ENCODE data around the gene GRIP2. TPM values are rescaled to one million over a fixed set of nuclear protein-coding genes. Genes with fewer than 3 reads are reported as not detected.

The GRIP2 gene
- total and polyA plus RNA-seq, 2 experiments from 2014 or later: 0.06 TPM; not detected in 1

GRCh38 chr3:14466179-14466903 lies 73.8 kb downstream of the GRIP2 start:
- DNase-seq (ENCODE audit: low read depth in 1 of 2, low spot score in 1 of 2): no peak
- Histone ChIP-seq H3K27me3 (no peaks in the 10 kb centered on the region), H3K27ac (no peak overlapping the region), H3K9me3 (ENCODE audit: low read depth) (no peaks in the 10 kb centered on the region), H3K4me3 (no peak overlapping the region), H3K4me1 (ENCODE audit: low read depth) (no peaks in the 10 kb centered on the region), H3K36me3 (no peaks in the 10 kb centered on the region)
- TF ChIP-seq, protein P1, sequence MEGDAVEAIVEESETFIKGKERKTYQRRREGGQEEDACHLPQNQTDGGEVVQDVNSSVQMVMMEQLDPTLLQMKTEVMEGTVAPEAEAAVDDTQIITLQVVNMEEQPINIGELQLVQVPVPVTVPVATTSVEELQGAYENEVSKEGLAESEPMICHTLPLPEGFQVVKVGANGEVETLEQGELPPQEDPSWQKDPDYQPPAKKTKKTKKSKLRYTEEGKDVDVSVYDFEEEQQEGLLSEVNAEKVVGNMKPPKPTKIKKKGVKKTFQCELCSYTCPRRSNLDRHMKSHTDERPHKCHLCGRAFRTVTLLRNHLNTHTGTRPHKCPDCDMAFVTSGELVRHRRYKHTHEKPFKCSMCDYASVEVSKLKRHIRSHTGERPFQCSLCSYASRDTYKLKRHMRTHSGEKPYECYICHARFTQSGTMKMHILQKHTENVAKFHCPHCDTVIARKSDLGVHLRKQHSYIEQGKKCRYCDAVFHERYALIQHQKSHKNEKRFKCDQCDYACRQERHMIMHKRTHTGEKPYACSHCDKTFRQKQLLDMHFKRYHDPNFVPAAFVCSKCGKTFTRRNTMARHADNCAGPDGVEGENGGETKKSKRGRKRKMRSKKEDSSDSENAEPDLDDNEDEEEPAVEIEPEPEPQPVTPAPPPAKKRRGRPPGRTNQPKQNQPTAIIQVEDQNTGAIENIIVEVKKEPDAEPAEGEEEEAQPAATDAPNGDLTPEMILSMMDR (IDR thresholded peaks at IDR 0.05; ENCODE audit: low read depth, low read length): no peak

- Histone ChIP-seq H3K27me3 (no peaks in the 10 kb centered on the region), H3K36me3 (no peaks in the 10 kb centered on the region), H3K4me3 (no peak overlapping the region), H3K27ac (no peak overlapping the region), H3K4me1 (ENCODE audit: low read depth) (no peaks in the 10 kb centered on the region), H3K9me3 (ENCODE audit: low read depth) (no peaks in the 10 kb centered on the region)
- no peak for DNase-seq (ENCODE audit: low read depth in 1 of 2, low spot score in 1 of 2)
- TF ChIP-seq, protein P1 (IDR thresholded peaks at IDR 0.05; ENCODE audit: low read depth, low read length): no peak
These were observed 74.7 kb downstream of the GRIP2 start for GRCh38 chr3:14465425-14465824.

DNA sequence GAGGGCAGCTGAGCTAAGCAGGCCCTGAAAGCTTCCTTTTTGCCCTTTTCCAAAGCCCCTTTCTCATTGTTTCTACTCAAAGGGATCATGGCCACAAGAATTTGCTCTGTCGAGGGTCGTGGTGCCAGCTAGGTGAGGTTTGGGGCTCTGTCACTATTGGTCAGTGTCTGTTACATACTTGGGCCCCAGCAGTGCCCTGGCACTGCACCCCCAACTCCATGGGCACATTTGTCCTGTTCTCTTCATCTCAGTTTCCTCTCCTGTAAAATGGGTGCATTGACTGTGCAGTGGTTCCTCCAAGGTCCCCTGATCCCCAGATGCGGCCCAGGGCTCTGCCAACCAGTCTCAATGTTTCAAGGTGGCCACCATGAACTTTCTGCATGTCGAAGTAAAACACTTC lies 75.6 kb downstream of the GRIP2 start:
- Histone ChIP-seq H3K36me3 (no peaks in the 10 kb centered on the region), H3K27me3 (no peaks in the 10 kb centered on the region), H3K4me3 (no peak overlapping the region), H3K27ac (no peak overlapping the region), H3K9me3 (ENCODE audit: low read depth) (no peaks in the 10 kb centered on the region), H3K4me1 (ENCODE audit: low read depth) (no peaks in the 10 kb centered on the region)
- DNase-seq (ENCODE audit: low read depth in 1 of 2, low spot score in 1 of 2): no peak
- TF ChIP-seq, protein P1 (IDR thresholded peaks at IDR 0.05; ENCODE audit: low read depth, low read length): no peak

DNA sequence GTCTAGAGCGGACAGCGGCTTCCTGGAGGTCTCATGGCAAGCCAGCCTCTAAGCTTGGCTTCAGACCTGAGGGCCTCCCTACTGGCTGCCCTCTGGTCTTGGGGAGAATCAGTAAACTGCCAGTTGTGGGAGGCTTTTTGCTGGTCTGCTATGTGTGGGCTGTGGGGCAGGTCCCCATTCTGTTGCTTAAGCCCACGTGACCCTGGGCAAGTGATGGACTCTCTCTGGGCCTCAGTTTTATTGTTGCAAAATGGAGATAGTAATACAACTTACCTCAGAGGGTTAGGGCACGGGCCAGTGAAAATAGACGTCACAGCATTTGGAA lies 76.0 kb downstream of the GRIP2 start:
- H3K27me3 ChIP-seq: no peaks in the 10 kb centered on the region
- H3K36me3 ChIP-seq: no peaks in the 10 kb centered on the region

GRCh38 chr3:14463330-14464140 lies 76.6 kb downstream of the GRIP2 start:
- Histone ChIP-seq H3K4me1 (ENCODE audit: low read depth) (peaks cover 1% of the 10 kb centered on the region), H3K4me3 (no peak overlapping the region), H3K27ac (no peak overlapping the region), H3K36me3 (no peaks in the 10 kb centered on the region), H3K9me3 (ENCODE audit: low read depth) (no peaks in the 10 kb centered on the region), H3K27me3 (no peaks in the 10 kb centered on the region)
- TF ChIP-seq, protein P1 (IDR thresholded peaks at IDR 0.05; ENCODE audit: low read depth, low read length): no peak
- DNase-seq (ENCODE audit: low read depth in 1 of 2, low spot score in 1 of 2): no peak

More for the DNA sequence above, 76.0 kb downstream of the GRIP2 start:
- no peaks in the 10 kb centered on the region for H3K9me3 ChIP-seq (ENCODE audit: low read depth)
- H3K27ac ChIP-seq: no peak overlapping the region
- no peak for DNase-seq (ENCODE audit: low read depth in 1 of 2, low spot score in 1 of 2)
- TF ChIP-seq, protein P1 (IDR thresholded peaks at IDR 0.05; ENCODE audit: low read depth, low read length): no peak
- no peak overlapping the region for H3K4me3 ChIP-seq
- H3K4me1 ChIP-seq (ENCODE audit: low read depth): no peaks in the 10 kb centered on the region

Measured in cardiac muscle cell (in vitro differentiated cells and primary cell).